HL-60 (cell line): ENCODE measurements around the gene GALNT4.

ENCODE experiments used
- CTCF ChIP-seq: IDR thresholded peaks from one replicate; pipeline ENCODE4 v1.5.1; 2011; ENCODE audit warnings: low read length, control low read depth, inconsistent platforms; ENCODE audit not compliant: insufficient read depth
- GABPA ChIP-seq: IDR thresholded peaks from 2 replicates; pipeline ENCODE4 v1.6.1; 2012; ENCODE audit warnings: low read depth
- POLR2AphosphoS5 ChIP-seq: IDR thresholded peaks from 2 replicates; pipeline ENCODE4 v1.6.1; 2012; ENCODE audit warnings: low read depth
- REST ChIP-seq: IDR thresholded peaks from 2 replicates; pipeline ENCODE4 v1.6.1; 2012; ENCODE audit warnings: low read depth; ENCODE audit not compliant: insufficient replicate concordance

GRCh38 chr12:89528434-89528833 lies 3.8 kb upstream of the GALNT4 start:
- TF ChIP-seq CTCF (no peak), POLR2AphosphoS5 (peak; percentile 74), REST (no peak), GABPA (no peak)
